Activated B cell treated with CpG ODN at 0.5 μM for 24 hours (primary cell): ENCODE data around the gene BTBD6. TPM values are rescaled to one million over a fixed set of nuclear protein-coding genes. Genes with fewer than 3 reads are reported as not detected.

Source experiments
- ATAC-seq: fragments of 200-7000 bp; cut with Tn5 transposase; one replicate; pipeline ENCODE4 v1.10.0; 2021; ENCODE audit warnings: low read depth, mild to moderate bottlenecking, moderate library complexity
- CTCF ChIA-PET: fragments of 350-600 bp; sonication (Branson Sonifier 250); formaldehyde crosslinking; loops from one replicate; lab custom pipeline; 2021; ENCODE audit warnings: antibody characterized with exemption; lab: Charles Lee
- POLR2A ChIA-PET: fragments of 350-600 bp; sonication (Branson Sonifier 250); formaldehyde crosslinking; loops from one replicate; lab custom pipeline; 2021; ENCODE audit warnings: antibody characterized with exemption; lab: Charles Lee
- DNase-seq: peaks from one replicate; pipeline ENCODE4 v3.0.0; 2022
- H3K27ac Mint-ChIP-seq: one replicate; pipeline ENCODE4 v1.8.0; 2020; ENCODE audit warnings: mixed read lengths
- H3K27me3 Mint-ChIP-seq: one replicate; pipeline ENCODE4 v1.8.0; 2021; ENCODE audit warnings: mixed read lengths
- H3K36me3 Mint-ChIP-seq: one replicate; pipeline ENCODE4 v1.8.0; 2021; ENCODE audit warnings: low read depth, mixed read lengths
- H3K4me1 Mint-ChIP-seq: one replicate; pipeline ENCODE4 v1.8.0; 2021; ENCODE audit warnings: mixed read lengths
- H3K4me3 Mint-ChIP-seq: one replicate; pipeline ENCODE4 v1.8.0; 2020; ENCODE audit warnings: mild to moderate bottlenecking, mixed read lengths
- H3K9me3 Mint-ChIP-seq: one replicate; pipeline ENCODE4 v1.8.0; 2020; ENCODE audit warnings: mixed read lengths
- intact Hi-C: fragments of 100-400 bp; cut with micrococcal nuclease; formaldehyde crosslinking; loops from one replicate; pipeline ENCODE4 v1.15.1; 2024
- total RNA-seq: library from RNA; stranded (reverse); gene quantifications from 2 replicates; pipeline ENCODE4 v1.2.3, GENCODE V29; 2022
- TF ChIP-seq, protein P1 (sequence below): fragments of 200-600 bp; IDR thresholded peaks from one replicate; pipeline ENCODE4 v1.8.0; 2022; ENCODE audit warnings: antibody characterized with exemption, mild to moderate bottlenecking

BTBD6 gene
- total RNA-seq, 1 donor from 2014 or later, result 21.0 TPM

DNA sequence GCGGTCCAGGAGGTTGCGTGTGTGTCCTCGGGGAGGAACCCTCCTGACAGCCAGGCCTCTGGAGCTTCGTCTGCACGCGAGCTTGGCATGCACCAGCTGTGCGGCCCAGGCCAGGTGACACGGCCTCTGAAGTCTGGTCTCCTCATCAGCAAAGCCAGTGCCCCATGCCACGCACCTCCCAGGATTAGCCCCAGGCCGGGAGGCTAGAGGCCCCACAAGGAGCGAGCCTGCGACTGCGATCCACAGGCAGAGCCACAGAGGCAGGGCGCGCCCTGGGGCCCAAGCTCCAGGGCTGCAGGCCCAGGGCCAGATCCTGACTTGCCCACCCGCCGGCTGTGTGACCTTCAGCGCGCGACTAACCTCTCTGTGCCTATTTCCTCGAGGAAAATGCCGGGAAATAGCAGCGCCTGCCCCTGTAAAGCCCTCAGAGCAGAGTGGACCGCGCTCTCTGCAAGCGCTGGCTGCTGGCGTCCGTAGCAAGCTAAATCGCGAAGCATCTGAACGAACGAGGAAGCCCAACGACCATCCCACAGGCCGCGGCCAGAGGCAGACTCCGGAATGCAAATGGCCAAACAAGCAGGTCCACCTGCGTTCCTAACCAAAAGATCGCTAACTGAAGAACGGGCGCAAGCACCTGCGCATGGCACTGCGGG is 492 bp upstream of the BTBD6 start:
- H3K36me3 Mint-ChIP-seq, result peaks cover 26% of the 10 kb centered on the region
- TF ChIP-seq, protein P1, sequence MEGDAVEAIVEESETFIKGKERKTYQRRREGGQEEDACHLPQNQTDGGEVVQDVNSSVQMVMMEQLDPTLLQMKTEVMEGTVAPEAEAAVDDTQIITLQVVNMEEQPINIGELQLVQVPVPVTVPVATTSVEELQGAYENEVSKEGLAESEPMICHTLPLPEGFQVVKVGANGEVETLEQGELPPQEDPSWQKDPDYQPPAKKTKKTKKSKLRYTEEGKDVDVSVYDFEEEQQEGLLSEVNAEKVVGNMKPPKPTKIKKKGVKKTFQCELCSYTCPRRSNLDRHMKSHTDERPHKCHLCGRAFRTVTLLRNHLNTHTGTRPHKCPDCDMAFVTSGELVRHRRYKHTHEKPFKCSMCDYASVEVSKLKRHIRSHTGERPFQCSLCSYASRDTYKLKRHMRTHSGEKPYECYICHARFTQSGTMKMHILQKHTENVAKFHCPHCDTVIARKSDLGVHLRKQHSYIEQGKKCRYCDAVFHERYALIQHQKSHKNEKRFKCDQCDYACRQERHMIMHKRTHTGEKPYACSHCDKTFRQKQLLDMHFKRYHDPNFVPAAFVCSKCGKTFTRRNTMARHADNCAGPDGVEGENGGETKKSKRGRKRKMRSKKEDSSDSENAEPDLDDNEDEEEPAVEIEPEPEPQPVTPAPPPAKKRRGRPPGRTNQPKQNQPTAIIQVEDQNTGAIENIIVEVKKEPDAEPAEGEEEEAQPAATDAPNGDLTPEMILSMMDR, result no peak
- ChIA-PET POLR2A (interaction anchor here (1.0 to 1.8 kb wide), 3 partner anchors 53 to 150 kb away, joined by 3 to 12 read pairs (median 5); partner anchors contain the start of genes BRF1 and PACS2), CTCF (interaction anchor here (1.0 kb wide), 1 partner anchor 66 kb away, joined by 3 read pairs; the partner anchor contains the start of gene PACS2)
- H3K9me3 Mint-ChIP-seq, result no peaks in the 10 kb centered on the region
- H3K4me3 Mint-ChIP-seq, result peak overlapping the region; percentile 82
- no peaks in the 10 kb centered on the region for H3K27me3 Mint-ChIP-seq
- DNase-seq (no peak), ATAC-seq (no peak)
- intact Hi-C loops, result no loop called here
- peak overlapping the region; percentile 56 for H3K27ac Mint-ChIP-seq
- H3K4me1 Mint-ChIP-seq, result peaks cover 40% of the 10 kb centered on the region

DNA sequence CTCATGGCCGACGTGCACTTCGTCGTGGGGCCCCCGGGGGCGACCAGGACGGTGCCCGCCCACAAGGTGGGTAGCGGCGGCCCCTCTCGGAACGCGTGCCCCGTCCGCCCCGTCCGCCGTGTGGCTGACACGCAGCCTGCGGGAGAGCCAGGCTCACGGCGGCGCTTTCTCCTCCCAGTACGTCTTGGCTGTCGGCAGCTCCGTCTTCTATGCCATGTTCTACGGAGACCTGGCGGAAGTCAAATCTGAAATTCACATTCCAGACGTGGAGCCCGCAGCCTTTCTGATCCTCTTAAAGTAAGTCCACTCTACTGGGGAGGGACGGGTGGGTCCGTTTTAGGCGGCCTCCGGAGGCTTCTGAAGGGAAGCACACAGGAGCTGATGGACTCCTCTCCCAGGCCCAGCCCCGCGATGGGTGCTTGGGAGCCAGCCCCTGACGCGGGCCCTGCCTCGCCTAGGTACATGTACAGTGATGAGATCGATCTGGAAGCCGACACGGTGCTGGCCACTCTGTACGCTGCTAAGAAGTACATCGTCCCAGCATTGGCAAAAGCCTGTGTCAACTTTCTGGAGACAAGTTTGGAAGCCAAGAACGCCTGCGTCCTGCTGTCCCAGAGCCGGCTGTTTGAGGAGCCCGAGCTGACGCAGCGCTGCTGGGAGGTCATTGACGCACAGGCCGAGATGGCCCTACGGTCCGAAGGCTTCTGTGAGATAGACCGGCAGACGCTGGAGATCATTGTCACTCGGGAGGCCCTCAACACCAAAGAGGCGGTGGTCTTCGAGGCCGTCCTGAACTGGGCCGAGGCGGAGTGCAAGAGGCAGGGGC is 1.1 kb downstream of the BTBD6 start:
- Mint-ChIP-seq H3K9me3 (no peaks in the 10 kb centered on the region), H3K4me1 (peaks cover 40% of the 10 kb centered on the region), H3K36me3 (peaks cover 23% of the 10 kb centered on the region), H3K4me3 (peak overlapping the region; percentile 70), H3K27me3 (no peaks in the 10 kb centered on the region), H3K27ac (peak overlapping the region; percentile 46)
- no peak for DNase-seq
- CTCF ChIA-PET, result no interaction called here
- TF ChIP-seq, protein P1, result no peak
- intact Hi-C loops, result no loop called here
- no peak for ATAC-seq
- POLR2A ChIA-PET, result interaction anchor here (0.7 to 1.7 kb wide), 2 partner anchors 52 to 188 kb away, joined by 8 to 12 read pairs; partner anchors contain the start of gene BRF1

DNA sequence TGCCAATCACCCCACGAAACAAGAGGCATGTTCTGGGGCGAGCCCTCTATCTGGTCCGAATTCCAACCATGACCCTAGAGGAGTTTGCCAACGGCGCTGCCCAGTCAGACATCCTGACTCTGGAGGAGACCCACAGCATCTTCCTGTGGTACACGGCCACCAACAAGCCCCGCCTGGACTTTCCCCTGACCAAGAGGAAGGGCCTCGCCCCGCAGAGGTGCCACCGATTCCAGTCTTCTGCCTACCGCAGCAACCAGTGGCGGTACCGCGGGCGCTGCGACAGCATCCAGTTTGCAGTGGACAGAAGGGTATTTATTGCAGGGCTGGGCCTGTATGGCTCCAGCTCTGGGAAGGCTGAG is 1.7 kb downstream of the BTBD6 start:
- Mint-ChIP-seq H3K4me3 (peak overlapping the region; percentile 50), H3K36me3 (peaks cover 19% of the 10 kb centered on the region), H3K27me3 (no peaks in the 10 kb centered on the region), H3K27ac (peak overlapping the region; percentile 24), H3K4me1 (peaks cover 40% of the 10 kb centered on the region), H3K9me3 (no peaks in the 10 kb centered on the region)
- TF ChIP-seq, protein P1, result no peak
- ATAC-seq, result no peak
- DNase-seq, result no peak
- CTCF ChIA-PET, result no interaction called here
- POLR2A ChIA-PET, result no interaction called here
- intact Hi-C loops, result no loop called here

DNA sequence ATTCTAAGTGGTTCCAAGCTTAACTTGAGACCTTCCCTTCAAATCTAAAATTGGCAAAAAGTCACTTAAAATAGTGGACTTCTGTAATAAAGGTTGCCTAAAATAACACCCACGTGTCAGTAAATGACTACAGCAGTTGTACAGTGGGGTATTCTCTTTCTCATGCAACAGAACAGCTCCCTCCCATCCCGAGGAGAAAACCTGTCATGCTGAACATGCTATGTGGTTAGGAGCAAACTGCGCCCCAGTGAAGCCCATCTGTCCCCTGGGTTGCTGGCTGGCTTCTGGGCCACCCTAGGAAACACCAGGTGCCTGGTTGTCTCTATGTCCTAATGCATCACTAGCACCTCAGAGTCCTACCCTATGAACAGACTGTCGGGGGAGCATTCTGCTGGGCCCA is 2.7 kb downstream of the BTBD6 start:
- CTCF ChIA-PET, result no interaction called here
- TF ChIP-seq, protein P1, result no peak
- Mint-ChIP-seq H3K36me3 (peaks cover 19% of the 10 kb centered on the region), H3K27ac (no peak overlapping the region), H3K4me3 (no peak overlapping the region), H3K9me3 (no peaks in the 10 kb centered on the region), H3K27me3 (no peaks in the 10 kb centered on the region), H3K4me1 (peaks cover 41% of the 10 kb centered on the region)
- no peak for ATAC-seq
- POLR2A ChIA-PET, result interaction anchor here (0.6 kb wide), 1 partner anchor 112 kb away, joined by 4 read pairs; no protein-coding TSS in a partner anchor
- intact Hi-C loops, result no loop called here
- no peak for DNase-seq

DNA sequence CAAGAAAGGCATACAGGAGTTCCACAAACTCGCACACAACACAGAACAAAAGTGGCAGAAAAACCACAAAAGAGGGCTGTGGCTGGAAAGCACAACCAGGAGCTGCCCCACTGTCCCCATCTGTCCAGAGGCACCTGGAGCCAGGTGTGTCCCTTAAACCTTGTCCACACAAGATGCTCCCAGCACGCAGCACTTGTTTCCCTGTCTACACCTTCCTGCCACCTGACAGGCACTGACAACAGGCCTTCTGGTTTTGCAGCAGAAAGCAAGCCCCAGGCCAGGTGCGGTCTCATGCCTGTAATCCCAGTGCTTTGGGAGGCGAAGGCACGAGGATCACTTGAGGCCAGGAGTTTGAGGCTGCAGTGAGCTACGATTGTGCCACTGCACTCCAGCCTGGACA is 3.6 kb downstream of the BTBD6 start:
- ChIA-PET CTCF (no interaction called here), POLR2A (no interaction called here)
- peaks cover 35% of the 10 kb centered on the region for H3K4me1 Mint-ChIP-seq
- no peak overlapping the region for H3K4me3 Mint-ChIP-seq
- H3K36me3 Mint-ChIP-seq, result peaks cover 19% of the 10 kb centered on the region
- H3K27ac Mint-ChIP-seq, result peak overlapping the region; percentile 18
- intact Hi-C loops, result no loop called here
- no peaks in the 10 kb centered on the region for H3K9me3 Mint-ChIP-seq
- DNase-seq, result no peak
- TF ChIP-seq, protein P1, result no peak
- H3K27me3 Mint-ChIP-seq, result no peaks in the 10 kb centered on the region
- no peak for ATAC-seq
